Measurements from ENCODE around the gene DNER. TPM values are rescaled to one million over a fixed set of nuclear protein-coding genes. Genes with fewer than 3 reads are reported as not detected.

The DNER gene
- total and polyA plus RNA-seq, 2 donors (not counting 3 experiments of a cell fraction or from before 2014, with no cell fraction given) = 0.01 TPM; not detected in 1

GRCh38 chr2:229526951-229527350 is 187.4 kb downstream of the DNER start:
- Histone ChIP-seq H4K20me1 (replicated peaks; ENCODE audit: control insufficient read depth, extremely low read depth, insufficient read depth, low read length) (no peaks in the 10 kb centered on the region), H3K79me2 (ENCODE audit: control insufficient read depth, insufficient read depth, low read length) (no peaks in the 10 kb centered on the region), H3K27ac (ENCODE audit: insufficient read depth, low read depth, low read length) (no peak overlapping the region), H3K9me1 (replicated peaks; ENCODE audit: control insufficient read depth, extremely low read depth, insufficient read depth, low read length) (no peaks in the 10 kb centered on the region), H2AFZ (ENCODE audit: low read depth, low read length) (no peak overlapping the region), H3K27me3 (ENCODE audit: control insufficient read depth in 2 of 2, insufficient read depth in 2 of 2, low read length in 2 of 2) (no peaks in the 10 kb centered on the region), H3K9ac (replicated peaks; ENCODE audit: extremely low read depth, insufficient read depth, low read length) (no peak overlapping the region), H3K4me2 (ENCODE audit: insufficient read depth, low read length) (no peak overlapping the region), H3K4me3 (replicated peaks in 1 of 3; ENCODE audit: insufficient read depth in 1 of 3, low read depth in 1 of 3, low read length in 3 of 3) (no peak overlapping the region), H3K36me3 (ENCODE audit: control insufficient read depth in 2 of 2, extremely low read depth in 1 of 2, insufficient read depth in 2 of 2, low read length in 2 of 2) (no peaks in the 10 kb centered on the region), H3K9me3 (replicated peaks; ENCODE audit: control insufficient read depth, insufficient read depth, low read length) (peaks cover 4% of the 10 kb centered on the region), H3K4me1 (ENCODE audit: control insufficient read depth, extremely low read depth, insufficient read depth, low read length) (no peaks in the 10 kb centered on the region)
- no peak for FAIRE-seq
- BruUV-seq (replicated peaks) = no TSS peak
- ChIA-PET POLR2A (no interaction called here), CTCF (interaction anchor here (1.2 kb wide), 1 partner anchor 96 kb away, joined by 5 read pairs; no protein-coding TSS in a partner anchor)
- dilution Hi-C loops (cut with MboI; ENCODE audit: extremely low pct_ligation_motif_present, low sequenced_read_pairs) = no loop called here
- no peak for DNase-seq (ENCODE audit: low read depth, low spot score)
- TF ChIP-seq MAX (IDR thresholded peaks at IDR 0.05; ENCODE audit: insufficient read depth, insufficient read length) = no peak
- no peak for TF ChIP-seq POLR2A (IDR thresholded peaks at IDR 0.05; ENCODE audit: low read depth, low read length)
- TF ChIP-seq FOS (IDR thresholded peaks at IDR 0.05; ENCODE audit: borderline replicate concordance, insufficient read depth, low read length) = no peak
- TF ChIP-seq GATA2 (IDR thresholded peaks at IDR 0.05; ENCODE audit: insufficient read depth, insufficient read length, low read depth, low read length) = no peak
- TF ChIP-seq CTCF (IDR thresholded peaks at IDR 0.05; ENCODE audit: extremely low read depth in 1 of 2, insufficient read depth in 1 of 2, low read depth in 1 of 2, low read length in 2 of 2) = no peak
- no peak for TF ChIP-seq MYC (IDR thresholded peaks at IDR 0.05; ENCODE audit: low read depth, low read length)
- intact Hi-C loops (cut with micrococcal nuclease) = no loop called here

DNA sequence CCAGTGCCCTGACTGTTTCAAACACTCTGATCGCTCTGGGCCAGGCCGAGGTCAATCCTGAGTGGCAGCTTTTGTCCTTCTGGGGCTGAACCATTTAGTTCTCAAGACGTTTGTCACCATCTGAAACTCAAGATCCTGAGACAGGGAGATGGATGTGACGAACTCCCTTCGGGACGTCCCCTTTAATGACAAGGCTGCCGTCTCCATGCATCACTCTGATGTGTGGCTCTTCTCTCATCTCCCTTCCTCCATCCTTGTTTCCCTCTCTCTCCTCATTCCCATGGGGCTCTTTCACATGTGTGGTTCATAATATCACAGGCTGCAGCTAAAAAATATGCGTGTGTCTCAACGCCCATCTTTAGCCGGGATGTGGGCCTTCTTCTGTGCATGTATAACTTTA is 189.6 kb downstream of the DNER start:
- TF ChIP-seq POLR2A (IDR thresholded peaks at IDR 0.05; ENCODE audit: low read depth, low read length) = no peak
- TF ChIP-seq MYC (IDR thresholded peaks at IDR 0.05; ENCODE audit: low read depth, low read length) = no peak
- TF ChIP-seq JUN (IDR thresholded peaks at IDR 0.05; ENCODE audit: borderline replicate concordance, insufficient read depth, insufficient read length, low read depth) = no peak
- no peak for TF ChIP-seq FOS (IDR thresholded peaks at IDR 0.05; ENCODE audit: borderline replicate concordance, insufficient read depth, low read length)
- no peak for TF ChIP-seq MAX (IDR thresholded peaks at IDR 0.05; ENCODE audit: insufficient read depth, insufficient read length)
- no peak for TF ChIP-seq CTCF (IDR thresholded peaks at IDR 0.05; ENCODE audit: extremely low read depth in 1 of 2, insufficient read depth in 1 of 2, low read depth in 1 of 2, low read length in 2 of 2)
- TF ChIP-seq GATA2 (IDR thresholded peaks at IDR 0.05; ENCODE audit: insufficient read depth, insufficient read length, low read depth, low read length) = no peak
- no peak for TF ChIP-seq EZH2 (IDR thresholded peaks at IDR 0.05; ENCODE audit: borderline replicate concordance, low read depth, low read length, severe bottlenecking)
- no peak for TF ChIP-seq POLR2AphosphoS5 (IDR thresholded peaks at IDR 0.05; ENCODE audit: insufficient read depth, low read depth, low read length)
- ChIA-PET POLR2A (no interaction called here), CTCF (no interaction called here)
- Histone ChIP-seq H3K27ac (ENCODE audit: insufficient read depth, low read depth, low read length) (no peak overlapping the region), H3K36me3 (ENCODE audit: control insufficient read depth in 2 of 2, extremely low read depth in 1 of 2, insufficient read depth in 2 of 2, low read length in 2 of 2) (no peaks in the 10 kb centered on the region), H2AFZ (ENCODE audit: low read depth, low read length) (no peak overlapping the region), H3K79me2 (ENCODE audit: control insufficient read depth, insufficient read depth, low read length) (no peaks in the 10 kb centered on the region), H4K20me1 (replicated peaks; ENCODE audit: control insufficient read depth, extremely low read depth, insufficient read depth, low read length) (no peaks in the 10 kb centered on the region), H3K27me3 (ENCODE audit: control insufficient read depth in 2 of 2, insufficient read depth in 2 of 2, low read length in 2 of 2) (no peaks in the 10 kb centered on the region), H3K4me1 (ENCODE audit: control insufficient read depth, extremely low read depth, insufficient read depth, low read length) (no peaks in the 10 kb centered on the region), H3K9ac (replicated peaks; ENCODE audit: extremely low read depth, insufficient read depth, low read length) (no peak overlapping the region), H3K9me3 (replicated peaks; ENCODE audit: control insufficient read depth, insufficient read depth, low read length) (peaks cover 2% of the 10 kb centered on the region), H3K4me2 (ENCODE audit: insufficient read depth, low read length) (no peak overlapping the region), H3K9me1 (replicated peaks; ENCODE audit: control insufficient read depth, extremely low read depth, insufficient read depth, low read length) (no peaks in the 10 kb centered on the region), H3K4me3 (replicated peaks in 1 of 3; ENCODE audit: insufficient read depth in 1 of 3, low read depth in 1 of 3, low read length in 3 of 3) (no peak overlapping the region)
- intact Hi-C loops (cut with micrococcal nuclease) = no loop called here
- BruUV-seq (replicated peaks) = no TSS peak
- DNase-seq (ENCODE audit: low read depth, low spot score) (no peak), FAIRE-seq (no peak)
- dilution Hi-C loops (cut with MboI; ENCODE audit: extremely low pct_ligation_motif_present, low sequenced_read_pairs) = no loop called here
